Activated CD4-positive, CD25-positive, alpha-beta regulatory T cell treated with anti-CD3 and anti-CD28 coated beads, Interleukin-2, amount 50 U/mL, for 24 hours (primary cell): ENCODE results near the gene MEAK7.
"Not testable (repeated sequence)": the region's sequence is repeated elsewhere in the genome, so short reads cannot be mapped to it uniquely, and the experiment has no call there.

Source experiments
- ATAC-seq, 2 donors: fragments of 150-1000 bp; cut with Tn5 transposase; one replicate each; pipeline ENCODE4 v1.10.0; 2021; ENCODE audit warnings: mild to moderate bottlenecking in 1 of 2, moderate library complexity in 1 of 2

MEAK7 gene

DNA sequence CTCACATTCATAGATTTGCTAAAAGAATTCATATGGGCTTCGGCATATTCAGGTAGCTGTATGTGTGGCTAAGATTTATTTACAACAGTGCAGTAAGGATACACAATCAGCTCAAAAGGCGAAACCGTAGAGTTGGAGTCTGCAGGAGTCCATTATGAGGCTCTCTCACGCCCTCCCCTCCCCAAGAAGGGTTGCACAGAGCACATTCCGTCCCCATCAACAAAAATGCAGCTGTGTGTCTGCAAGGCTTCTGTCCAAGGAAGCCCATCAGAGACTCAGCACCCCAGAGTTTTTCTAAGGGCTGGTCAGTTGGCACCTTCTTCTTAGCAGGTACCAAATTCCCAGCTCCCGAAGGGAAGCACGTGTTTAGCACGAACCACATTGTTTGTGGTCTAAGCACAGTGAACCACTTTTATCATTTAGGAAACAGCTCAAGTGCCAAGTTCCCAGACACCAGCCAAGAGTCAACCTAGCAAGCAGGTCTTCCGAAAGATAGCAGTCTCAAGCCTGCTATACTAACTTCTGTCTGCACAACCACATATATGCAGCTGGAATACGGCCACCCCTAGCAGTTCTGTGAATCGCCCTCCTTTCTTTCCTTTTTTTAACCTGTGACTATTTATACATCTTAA is 28.5 kb upstream of the MEAK7 start:
- ATAC-seq: no peak

DNA sequence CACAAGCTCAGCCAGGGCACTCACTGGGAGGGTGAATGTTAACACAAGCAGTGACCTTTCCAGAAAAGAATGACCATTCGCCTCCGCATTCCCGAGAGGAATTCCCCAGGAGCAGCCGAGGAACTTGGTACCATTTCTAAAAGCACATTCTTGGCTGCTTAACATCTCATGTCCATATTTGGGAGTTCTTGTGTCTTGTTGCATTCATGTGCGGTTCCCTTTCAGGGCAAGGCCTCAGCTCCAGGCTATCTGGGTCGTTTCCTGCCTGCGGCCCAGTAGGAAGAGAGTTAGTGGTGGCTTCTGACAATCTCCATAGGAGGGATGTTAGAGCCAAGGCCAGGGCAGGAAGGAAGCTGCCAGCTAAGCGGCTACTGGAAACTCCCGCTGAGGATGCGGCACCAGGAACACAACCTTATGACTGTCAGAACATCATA is 27.8 kb upstream of the MEAK7 start:
- no peak for ATAC-seq

DNA sequence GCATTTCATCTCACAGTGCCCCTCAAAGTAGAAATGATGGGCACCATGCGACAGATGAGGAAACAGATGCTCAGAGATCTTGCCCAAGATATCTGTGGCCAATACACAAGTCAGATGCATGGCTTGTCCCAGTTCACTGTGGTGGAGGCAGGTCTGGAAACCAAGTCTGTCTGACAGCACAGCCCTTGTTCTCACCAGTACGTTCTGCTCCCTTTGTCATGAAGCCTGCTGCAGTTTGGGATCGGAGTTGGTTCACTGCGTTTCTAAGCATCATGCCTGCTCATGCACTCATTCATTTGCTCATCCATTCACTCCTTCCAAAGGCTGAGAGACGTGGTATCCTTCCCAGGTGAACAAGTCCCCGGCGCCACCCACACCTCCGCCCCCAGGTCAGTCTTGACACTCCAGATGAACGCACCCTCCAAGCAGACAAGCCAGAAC is 27.2 kb upstream of the MEAK7 start:
- no peak for ATAC-seq

DNA sequence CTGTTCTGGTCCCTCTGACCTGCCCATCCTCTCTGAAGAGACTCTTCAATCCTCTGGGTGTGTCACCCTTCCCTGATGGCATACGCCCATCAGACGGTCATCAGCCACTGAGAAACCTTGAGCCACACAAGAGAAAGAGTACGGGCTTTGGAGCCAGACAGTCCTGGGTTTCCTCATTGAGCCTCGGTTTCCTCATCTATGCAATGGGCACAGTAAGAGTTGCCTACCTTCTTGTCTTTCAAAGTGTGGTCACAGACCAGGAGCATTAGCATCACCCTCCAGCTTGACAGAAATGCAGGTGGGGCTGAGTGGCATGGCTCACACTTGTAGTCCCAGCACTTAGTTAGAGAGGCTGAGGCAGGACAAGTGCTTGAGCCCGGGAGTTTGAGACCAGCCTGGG is 26.1 kb upstream of the MEAK7 start:
- no peak for ATAC-seq

DNA sequence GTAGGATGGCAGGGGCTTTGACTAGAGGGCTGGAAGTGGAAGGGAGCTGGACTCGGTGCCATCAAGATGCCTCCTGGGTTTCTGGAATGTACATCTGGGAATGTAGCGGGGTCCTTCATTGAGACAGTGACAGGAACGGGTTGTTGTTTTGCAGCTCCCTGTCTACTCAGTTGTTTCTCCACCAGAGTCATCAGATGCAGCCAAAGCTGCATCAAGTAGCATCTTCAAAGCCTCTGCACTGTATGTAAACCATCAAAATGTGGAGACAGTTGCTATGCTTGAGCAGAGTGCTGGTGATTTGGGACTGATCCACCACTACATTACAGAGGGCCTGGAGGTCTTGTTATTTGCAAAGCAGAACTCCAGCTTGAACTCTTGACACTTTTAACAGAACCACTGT is 25.1 kb upstream of the MEAK7 start:
- no peak for ATAC-seq

DNA sequence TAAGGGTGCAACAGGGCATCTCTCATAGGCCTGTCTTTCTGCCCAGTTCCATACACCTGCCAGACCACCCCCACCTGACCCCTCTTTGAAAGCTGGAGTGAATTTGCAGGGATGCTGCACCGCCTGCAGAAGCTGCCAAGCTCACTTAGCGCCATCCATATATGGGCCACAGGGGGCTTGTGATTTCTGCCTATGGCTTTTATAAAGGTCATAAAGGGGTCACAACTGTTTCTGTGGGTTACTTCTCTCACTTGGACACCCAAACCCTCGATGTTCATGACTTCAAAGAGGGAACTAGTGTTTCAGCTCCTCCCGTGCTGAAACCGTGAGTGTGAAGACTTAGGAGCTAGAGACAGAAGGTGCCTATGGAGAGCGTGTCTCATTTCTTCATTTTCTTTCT is 23.9 kb upstream of the MEAK7 start:
- ATAC-seq: no peak

DNA sequence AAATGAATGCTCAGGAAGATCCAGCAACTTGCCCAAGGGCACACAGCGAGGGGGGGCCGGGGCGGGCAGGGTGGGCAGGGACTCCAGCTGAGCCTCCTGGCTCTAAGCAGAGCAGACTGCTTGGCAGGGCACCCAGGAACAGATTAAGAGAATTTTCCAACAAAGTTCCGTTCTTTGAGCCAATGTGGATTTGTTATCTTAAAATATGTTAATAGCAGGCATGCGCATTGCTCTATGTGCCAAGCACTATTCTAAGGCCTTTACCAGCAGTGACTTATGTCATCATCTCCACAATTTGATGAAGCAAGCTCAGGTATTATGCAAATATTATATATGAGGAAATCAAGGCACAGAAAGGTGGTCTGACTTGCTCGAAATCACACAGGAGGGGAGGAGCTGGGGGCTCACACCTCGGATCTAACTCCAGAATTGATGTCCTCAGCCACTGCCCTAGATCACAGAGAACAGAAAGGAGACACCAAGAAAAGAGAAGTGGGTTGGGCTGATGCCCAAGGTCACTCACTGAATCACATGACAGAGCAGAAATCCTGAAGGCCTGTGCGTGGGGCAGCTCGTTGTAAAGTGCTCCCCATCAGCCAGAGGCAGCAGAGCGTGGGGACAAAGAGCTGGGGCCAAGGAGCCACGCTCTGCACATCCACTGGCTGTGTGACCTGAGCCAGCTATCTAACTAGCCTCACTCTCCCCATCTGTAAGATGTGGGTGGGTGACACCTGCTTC is 23.2 kb upstream of the MEAK7 start:
- ATAC-seq: no peak

DNA sequence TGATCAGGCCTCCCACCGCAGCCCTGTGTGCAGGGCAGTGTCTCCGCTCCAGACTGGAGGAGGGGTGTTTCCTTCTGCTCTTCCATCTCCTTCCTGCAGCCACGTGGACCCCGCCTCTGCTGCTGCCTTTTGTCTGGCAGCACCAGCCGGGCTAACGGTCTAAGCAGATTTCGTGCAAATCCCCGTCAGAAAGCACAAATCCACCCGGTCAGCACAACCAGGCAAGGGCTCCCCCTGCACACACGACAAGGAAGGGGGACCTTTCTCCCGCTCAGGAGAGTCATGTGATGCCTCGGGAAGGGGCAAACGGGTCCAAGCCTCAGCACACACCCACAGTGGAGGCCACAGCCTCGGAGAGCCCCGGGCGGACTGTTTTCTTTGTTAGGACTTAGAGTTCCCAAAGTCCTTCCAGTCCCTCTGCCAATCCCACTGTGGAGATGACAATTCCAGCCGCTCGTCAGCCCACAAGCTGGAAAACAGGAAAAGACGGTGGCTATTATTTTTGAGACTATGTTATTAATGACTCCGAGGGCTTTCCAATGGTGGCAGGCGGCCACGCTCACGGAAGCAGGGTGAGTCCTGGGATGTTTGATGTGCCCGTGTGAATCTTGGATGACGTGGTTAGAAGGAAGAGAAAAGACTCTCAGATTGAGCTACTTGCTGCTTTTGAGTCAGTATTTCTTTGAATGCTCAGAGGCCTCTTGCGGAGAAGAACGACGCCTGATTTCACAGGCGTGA is 22.5 kb upstream of the MEAK7 start:
- ATAC-seq: no peak

DNA sequence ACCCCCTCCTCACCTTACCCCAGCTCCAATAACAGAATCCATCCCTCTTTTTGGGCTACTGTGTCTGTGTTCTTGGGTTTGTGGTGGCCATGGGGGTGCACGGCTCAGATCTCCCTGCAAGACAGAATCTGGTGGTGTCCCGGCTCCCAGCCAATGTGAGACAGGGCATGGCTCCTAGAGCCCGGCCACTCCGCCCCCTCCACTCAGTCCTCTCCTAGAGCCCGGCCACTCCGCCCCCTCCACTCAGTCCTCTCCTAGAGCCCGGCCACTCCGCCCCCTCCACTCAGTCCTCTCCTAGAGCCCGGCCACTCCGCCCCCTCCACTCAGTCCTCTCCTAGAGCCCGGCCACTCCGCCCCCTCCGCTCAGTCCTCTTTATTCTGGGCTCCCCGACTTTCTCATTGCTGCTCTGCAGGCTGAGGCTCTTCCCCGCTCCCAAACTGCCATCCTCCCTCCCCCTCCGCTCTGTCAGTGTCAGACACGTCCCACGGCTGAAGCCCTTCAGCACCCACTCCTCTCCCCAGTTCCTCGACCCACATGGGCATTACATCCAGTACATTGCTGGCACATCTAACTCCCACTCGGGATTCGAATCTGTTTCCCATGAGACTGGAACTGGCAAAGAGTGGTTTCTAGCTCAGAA is 20.6 kb upstream of the MEAK7 start:
- ATAC-seq: not testable (repeated sequence)

DNA sequence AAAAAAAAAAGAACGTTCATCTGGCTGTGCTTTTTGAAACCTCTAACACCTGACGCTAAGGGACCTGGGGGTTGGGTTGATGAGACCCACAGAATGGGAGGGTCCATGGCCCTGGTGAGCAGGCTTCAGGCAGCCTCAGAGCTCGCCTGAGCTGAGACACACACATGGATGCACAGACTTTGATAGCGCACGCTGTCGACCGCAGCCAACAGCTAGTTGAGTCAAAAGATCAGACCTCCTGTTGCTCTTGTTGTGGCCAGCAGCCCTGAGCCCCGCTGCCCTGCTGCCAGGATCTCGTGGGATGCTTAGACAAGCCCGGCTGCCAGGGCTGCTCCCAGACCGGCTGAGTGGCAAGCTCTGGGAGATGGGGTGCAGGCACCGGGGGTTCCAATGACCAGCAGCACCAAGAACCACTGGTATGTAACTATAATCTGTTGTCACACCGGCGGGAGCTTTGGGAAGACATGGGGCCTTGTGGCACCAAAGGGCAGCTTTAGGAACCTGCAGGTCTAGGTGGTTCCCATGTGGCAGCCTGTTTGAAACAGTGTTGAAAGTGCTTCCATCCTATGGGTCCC is 20.0 kb upstream of the MEAK7 start:
- no peak for ATAC-seq

DNA sequence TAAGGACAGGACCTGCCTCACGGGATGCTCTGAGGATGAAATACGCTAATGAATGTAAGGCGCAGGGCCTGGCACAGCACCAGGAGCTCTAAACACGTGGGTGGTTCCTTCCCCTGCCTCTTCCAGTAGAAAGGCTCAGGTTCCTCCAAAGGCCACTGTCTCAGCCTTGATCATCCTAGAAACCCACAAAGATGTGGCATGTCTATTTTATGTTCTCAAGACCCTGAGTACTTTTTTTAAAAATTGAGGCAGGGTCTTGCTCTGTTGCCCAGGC is 17.0 kb upstream of the MEAK7 start:
- ATAC-seq: no peak

DNA sequence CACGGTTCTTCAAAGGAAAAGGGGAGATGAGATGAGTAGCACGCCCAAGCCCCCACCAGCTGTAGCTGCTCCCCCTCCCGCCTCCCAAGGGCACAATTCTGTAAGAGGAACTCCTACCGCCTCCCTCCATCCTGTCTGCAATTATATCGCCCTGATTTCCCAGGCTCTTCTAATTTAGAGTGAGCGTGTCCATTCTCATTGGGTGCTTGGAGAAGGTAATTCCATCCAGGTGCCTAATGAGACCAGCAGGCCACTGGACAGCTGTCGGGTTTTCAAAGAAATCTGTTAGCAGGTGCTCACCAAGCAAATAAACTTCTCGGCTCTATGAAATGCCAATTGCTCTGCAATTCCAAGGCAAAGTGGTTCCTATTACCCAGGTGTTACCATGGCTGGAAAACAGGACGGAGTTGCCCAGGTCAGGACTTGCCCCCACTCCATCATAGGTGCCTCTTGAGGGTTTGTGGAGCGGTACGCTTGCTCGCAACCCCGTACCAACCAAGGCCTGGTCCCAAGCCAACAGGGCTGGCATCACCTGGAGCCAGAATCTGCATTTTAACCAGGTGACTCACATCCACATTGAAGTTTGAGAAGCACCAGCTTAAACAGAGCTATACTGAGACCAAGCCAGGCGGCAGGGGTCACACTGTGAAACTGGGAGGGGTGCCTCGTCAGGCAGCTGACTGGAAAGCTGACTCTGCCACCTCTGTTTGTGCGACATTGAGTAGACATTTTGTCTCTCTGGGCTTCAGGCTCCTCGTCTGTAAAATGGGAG is 16.5 kb upstream of the MEAK7 start:
- ATAC-seq: no peak

DNA sequence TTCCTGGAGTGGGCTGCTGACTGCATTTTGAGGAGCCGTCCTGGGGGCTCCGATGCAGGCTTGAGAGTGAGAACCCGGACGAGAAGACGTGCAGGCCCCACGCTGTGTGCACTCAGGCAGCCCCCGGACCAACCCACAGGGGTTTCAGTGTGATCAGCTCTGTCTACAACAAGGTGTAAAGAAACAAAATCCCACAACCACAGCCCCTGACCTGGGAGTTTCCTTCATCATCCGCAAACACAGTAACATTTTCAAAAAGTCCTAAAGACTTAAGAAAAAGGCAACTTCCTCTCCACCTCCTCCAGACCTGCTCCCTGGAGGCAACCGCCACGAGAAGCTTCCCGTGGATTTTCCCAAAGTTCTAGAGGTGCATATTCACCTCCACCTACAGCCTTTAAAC is 15.4 kb upstream of the MEAK7 start:
- ATAC-seq: no peak

DNA sequence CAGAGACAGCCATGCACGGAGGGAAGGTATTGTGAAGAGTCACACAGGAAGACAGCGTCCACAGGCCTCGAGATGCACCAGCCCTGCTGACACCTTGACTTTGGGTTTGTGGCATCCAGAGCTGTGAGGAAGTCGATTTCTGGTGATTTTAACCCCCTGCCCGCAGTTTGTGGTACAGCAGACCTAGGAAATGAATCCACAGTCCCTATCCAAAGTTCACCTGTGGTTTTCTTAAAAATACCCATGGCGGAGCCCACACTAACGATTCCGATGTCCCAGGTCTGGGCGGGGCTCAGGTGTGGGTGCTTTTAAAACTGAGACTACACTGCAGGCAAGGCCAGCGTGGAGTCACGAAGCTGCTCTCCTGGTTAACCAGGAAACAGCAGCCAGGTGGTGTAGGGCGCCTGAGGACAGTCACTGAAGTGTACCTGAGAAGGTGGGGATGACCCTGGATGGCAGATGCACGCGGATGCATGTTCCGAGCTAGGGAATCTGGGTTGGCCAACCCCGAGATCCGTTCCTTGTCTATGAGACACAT is 14.4 kb upstream of the MEAK7 start:
- no peak for ATAC-seq

DNA sequence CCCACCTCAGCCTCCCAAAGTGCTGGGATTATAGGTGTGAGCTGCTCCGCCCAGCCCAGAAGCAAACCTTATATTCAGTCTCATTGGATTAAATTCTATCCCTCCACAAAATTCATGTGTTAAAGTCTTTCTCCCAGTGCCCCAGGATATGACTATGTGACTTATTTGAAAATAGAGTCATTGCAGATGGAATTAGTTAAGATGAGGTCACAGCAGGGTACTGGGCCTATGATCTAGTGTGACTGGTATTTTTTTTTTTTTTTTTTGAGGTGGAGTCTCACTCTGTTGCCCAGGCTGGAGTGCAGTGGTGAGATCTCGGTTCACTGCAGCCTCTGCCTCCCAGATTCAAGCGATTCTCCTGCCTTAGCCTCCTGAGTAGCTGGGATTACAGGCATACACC is 13.8 kb upstream of the MEAK7 start:
- ATAC-seq: not testable (repeated sequence)

DNA sequence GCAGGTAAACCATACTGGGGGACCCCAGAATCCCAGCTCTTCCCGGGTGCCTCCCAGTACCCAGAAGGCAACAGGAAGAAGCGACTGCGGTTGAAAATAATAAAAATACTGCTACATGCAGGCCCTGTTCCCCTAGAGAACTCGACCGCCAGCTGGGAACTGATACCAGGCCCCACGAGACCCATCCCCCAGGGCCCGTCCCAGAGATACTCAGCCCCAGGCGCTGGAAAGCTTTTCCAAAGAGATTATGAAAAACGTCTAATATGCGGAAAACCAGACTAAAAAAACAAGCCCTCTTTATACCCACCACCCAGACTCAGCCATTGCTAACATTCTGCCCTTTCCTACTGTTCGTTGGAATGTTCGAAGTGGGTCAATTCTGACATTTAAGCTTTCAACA is 12.9 kb upstream of the MEAK7 start:
- no peak for ATAC-seq

DNA sequence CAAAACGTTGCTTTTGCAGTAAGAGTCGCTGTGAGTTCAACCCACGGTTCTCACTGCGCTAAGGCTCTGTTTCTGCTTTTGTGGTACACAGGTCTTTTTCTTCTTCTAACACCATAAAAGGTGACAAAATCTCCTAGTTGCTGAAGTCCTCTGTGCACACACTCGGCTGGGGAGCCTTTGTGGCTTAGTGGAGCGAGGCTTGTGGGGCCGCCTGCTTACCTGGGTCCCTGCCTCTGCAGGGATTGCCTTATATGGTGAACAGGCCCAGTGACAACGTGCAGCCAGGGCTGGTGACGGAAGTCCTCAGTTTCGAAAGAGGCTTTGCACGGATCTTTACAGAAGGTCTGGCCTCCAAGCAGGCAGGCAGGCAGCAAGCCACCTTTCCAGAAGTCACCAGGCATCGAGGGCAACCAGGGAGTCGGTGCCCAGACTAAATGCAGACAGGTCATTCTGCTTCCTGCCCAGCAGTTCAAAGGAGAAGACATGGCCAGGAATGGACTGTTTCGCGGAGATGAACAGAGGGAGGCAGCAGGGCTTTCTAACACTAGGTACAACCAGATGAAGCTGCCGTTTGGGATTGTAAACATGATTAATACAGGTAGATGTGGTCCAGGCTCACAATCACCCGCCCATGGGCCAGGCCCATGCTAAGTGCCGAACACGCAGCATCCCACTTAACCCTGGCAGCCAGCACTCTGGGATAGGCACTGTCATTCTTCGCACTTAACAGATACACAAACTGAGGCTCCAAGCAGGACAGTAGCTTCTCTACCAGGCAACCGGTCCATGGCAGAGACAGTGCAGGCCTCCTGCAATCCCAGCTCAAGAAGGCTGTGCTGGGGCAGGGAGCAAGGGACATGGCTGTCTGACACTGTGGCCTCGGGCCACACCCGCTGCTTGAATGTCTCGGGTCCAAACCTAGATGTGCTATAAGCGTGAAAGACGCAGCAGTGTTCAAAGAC is 10.7 kb upstream of the MEAK7 start:
- ATAC-seq: peak; percentile 93 to 96

DNA sequence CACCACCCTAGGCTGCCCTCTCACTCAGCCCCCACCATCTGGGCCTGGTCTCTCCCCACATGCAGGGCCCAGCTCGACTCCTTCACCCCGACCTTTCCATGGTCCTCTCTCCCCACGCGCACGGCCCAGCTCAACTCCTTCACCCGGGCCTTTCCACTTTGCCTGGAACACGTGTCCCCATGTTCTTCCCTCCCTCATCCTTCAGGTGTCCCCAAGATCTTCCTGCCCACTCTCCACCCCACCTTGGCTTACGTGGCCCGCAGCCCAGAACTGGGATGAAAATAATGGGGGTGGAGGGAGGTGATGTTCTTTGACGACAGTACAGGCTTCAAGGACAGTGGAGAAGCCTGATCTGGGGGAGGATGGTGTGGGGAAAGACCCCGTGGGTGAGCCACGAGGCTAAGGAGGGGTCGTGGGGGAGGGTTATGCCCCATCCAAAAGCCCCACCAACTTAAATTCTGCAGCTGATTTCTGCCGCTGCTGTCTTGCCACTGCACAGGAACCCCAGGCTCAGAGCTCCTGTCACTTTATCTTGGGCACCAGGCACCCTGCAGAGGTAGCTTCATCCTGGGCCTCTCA is 9.9 kb upstream of the MEAK7 start:
- ATAC-seq: peak in 1 of 2 donors; percentile 0

DNA sequence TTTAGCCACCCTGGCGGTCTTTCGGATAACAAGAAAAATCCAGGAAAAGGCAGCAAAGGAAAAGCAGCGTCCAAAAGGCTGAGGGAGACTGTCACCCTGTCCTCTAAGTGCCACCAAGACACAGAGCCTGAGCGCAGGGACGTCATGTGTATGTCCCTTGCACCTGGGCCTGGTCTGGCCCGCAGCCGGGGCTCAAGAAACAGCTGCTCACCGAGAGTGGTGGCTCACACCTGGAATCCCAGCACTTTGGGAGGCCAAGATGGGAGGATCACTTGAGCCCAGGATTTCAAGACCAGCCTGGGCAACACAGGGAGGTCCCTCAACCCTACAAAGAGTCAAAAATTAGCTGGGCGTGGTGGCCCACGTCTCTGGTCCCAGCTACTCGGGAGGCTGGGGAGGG is 9.2 kb upstream of the MEAK7 start:
- no peak for ATAC-seq

DNA sequence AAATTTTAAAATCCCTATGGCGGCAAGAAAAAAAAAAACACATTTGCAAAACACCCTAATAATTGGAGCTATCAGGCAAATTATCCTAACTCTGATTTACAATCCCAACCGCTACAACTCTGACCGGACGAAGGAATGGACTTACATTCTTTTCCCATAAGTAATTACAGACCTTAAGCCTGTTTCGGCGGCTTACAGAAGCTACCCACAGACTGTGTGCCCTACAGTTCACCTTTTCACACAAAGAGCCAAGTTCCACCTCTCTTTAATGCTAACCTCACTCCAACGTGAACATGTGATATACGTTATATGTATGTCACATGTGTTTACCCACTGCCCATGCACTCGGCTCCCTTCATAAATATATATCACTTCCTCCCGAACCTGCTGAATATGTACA is 8.7 kb upstream of the MEAK7 start:
- no peak for ATAC-seq

DNA sequence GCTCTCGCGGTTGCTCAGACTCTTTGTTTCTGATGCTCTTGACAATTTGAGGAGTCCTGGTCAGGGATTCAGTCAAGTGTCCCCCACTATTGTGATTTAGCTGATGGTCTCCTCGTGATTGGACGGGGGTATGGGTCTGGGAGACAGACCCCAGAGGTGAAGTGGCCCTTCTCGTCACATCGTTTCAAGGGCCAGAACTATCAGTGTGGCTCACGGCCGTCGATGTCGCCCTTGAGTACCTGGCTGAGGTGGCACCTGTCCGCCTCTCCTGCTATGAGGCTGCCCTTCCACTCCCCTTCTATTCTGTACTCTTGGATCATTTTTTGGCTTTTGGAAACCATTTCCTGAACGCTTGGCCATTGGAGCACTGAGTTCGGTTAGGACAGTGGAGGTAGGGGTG is 7.4 kb upstream of the MEAK7 start:
- ATAC-seq: no peak
